HL-60/S4 treated with retinoic acid at 250 ng/mL for 4 days and 3 days (cell line): Measurements from ENCODE around the gene SNAP29.
"Not testable (repeated sequence)": the region's sequence is repeated elsewhere in the genome, so short reads cannot be mapped to it uniquely, and the experiment has no call there.

ENCODE experiments used
- in situ Hi-C: fragments of 300-500 bp; cut with MboI; formaldehyde crosslinking; loops from 2 replicates; pipeline ENCODE4 v1.7.0; 2022; ENCODE audit warnings: low sequenced_read_pairs

Gene SNAP29

DNA sequence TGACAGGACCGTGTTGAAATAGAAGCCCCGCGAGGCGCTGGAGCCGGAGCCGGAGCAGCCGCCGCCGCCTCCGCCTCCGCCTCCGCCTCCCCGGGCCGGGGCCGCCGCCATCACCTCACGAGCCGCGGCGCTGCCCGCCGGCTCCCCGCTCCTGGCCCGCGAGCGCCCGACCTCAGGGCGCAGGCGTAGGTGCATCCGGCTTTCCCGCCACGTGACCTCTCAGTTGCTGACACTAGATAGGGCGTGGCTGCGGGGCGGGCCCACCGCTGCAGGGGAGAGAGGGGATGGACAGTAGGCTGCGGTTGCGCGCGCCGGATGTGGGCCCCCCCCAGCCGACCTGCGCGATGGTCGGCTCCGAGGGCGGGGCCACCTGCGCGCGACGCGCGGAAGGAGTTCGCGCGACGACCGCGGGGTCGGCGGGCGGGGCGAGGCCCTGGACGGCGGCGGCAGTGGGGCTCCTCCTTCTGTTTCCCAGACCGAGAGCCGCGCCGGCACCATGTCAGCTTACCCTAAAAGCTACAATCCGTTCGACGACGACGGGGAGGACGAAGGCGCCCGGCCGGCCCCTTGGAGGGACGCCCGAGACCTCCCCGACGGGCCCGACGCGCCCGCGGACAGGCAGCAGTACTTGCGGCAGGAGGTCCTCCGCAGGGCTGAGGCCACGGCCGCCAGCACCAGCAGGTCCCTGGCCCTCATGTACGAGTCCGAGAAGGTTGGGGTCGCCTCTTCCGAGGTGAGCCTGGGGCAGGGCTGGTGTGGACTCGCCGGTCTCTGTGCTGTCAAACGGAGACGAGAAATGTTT, at the start of gene SNAP29, which contains the start of gene PI4KA:
Gene SNAP29, plus strand, starts transcription at position 393 of the 802 bp plus-strand sequence. Its CDS starts 104 bp downstream, at position 497.
Gene PI4KA, minus strand, starts transcription at position 197 of the 802 bp plus-strand sequence. Its CDS starts 86 bp downstream, at position 111.
- in situ Hi-C loops = no loop called here

DNA sequence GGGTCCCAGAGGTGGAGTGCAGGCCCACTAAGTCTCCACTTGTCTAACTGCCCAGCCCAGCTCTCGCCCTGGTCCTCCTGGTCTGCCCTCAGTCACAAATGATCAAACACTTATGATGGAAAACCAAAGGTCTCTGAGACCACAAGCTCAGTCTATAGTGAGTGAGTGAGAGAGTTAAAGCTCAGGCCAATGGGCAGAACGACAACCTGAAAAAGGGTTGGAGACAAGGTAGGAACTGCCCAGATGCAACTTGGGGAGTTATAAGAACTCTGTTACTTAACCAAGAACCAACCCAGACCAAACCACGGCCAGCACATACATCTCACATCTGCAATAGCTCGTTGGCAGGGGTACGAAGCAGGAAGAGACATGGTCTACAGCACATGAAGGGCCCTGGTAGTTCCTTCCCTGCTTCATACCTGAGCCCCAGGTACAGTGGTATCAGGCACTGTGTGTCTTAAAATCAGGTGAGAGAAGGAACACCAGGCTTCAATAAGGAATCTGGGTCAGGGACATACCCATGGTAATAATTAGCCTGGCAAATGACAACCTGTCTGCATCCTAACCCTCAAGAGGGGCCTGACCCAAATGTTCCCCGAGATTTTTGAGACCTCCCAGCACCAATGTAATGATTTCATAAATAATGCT, 49.1 kb upstream of the SNAP29 start:
- in situ Hi-C loops = no loop called here

DNA sequence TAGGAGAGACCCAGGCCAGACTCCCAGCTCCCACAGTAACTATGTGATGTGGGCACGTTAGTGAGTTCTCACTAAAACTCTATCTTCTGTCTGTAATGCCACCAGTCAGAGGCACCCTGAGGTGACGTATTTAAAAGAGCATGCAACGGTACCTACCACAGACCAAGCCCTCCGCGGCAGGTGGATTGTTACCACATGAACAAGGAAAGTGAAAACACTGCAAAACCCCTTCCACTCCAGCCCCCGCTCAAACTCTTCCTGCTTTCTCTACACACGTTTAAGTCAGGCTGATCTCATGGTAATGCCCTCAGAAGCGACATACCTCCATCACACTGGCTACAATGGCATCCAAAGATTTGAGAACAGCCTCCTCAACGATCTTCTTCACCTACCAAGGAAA, 48.2 kb upstream of the SNAP29 start:
- in situ Hi-C loops = no loop called here

GRCh38 chr22:20811171-20811570, 47.6 kb upstream of the SNAP29 start:
- in situ Hi-C loops = no loop called here

DNA sequence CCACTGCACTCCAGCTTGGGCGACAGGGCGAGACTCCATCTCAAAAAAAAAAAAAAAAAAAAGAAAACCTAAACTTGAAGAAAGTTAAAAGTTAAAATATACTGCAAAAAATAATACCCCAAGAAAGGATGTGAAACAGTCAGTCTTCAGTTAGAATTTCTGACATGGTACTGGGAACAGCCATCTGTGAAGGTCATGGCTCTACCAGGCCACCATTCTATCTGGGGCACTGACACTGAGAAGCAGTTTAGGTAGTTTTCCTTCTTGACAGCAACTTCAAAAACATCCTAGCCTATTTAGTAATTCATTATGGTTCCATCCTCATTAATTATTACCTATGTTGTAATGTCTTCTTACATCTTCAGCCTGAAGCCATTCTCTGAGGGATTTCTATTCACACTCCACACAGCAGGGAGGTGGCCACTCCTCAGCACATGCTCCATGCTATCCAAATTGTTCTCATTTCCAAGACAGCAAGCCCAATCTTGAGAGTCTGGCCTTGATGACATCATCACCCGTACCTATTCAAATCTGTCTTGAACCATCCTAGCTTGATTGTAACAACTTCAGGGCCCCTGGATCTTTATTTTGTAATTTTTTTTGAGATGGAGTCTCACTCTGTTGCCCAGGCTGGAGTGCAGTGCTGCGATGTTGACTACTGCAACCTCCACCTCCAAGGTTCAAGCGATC, 46.7 kb upstream of the SNAP29 start:
- in situ Hi-C loops = no loop called here

DNA sequence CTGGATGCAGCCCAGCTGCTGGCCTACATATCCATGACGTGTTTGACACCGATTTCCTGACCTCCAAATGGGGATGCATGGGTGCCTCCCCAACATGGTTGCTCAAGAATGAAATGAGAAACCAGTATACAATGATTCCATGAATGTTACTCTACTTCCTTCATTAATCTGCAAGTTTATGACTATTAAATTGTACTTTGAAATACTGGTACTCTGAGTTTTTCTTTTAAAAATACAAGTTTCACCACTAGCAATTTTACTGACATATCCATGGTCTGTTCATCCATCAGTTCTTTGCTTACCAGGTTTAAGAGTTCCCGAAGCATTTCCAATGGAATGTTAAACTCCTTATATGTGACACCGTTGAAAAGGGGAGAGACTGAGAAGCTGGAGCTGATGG, 45.8 kb upstream of the SNAP29 start:
- in situ Hi-C loops = no loop called here

- in situ Hi-C loops = no loop called here
These were observed 44.5 kb upstream of the SNAP29 start for GRCh38 chr22:20814221-20814808.

DNA sequence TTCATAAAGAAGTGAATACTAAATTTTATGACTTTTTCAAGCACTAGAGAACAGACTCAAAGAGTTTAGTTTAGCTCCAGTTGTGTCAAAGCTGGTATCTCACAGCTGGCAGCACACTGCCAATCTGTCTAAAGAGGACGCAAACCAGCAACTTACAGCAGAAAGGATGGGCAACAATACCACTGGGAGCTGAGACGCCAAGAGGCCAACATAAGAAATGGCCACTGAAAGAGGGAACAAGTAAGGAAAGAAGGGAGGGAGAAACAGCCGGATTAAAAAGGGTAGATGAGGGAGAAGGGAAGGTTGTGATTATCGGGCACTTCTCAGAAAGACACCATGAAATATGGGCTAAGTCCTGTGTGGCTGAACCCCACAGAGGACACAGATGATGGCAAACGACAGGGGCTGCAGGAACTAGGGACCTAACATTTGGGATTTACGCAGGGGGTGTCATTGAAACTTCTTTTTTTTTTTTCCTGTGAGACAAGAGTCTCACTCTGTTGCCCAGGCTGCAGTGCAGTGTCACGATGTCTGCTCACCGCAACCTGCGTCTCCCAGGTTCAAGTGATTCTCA, 43.2 kb upstream of the SNAP29 start:
- in situ Hi-C loops = no loop called here

- in situ Hi-C loops = no loop called here
These were observed 42.2 kb upstream of the SNAP29 start for GRCh38 chr22:20816559-20816958.

DNA sequence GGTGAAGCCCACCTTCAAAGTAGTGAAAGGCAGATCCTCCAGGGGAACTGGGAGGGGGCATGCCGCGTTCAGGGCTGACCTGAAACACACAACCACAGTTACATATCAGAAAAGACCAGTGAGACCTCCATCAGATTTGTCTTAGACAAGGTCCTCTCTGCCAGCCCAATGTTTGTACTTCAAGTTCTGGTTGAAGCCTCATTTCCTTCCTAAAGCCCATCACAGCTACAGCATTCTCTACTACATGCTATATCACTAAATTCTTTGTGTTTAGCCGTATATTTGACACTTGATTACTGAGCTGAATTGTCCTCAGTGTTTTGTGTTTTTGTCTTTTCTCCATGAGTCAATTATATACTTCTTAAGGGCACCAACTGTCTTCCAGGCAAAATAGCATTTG, 40.3 kb upstream of the SNAP29 start:
- in situ Hi-C loops = no loop called here

GRCh38 chr22:20819471-20819870, 39.3 kb upstream of the SNAP29 start:
- in situ Hi-C loops = no loop called here

DNA sequence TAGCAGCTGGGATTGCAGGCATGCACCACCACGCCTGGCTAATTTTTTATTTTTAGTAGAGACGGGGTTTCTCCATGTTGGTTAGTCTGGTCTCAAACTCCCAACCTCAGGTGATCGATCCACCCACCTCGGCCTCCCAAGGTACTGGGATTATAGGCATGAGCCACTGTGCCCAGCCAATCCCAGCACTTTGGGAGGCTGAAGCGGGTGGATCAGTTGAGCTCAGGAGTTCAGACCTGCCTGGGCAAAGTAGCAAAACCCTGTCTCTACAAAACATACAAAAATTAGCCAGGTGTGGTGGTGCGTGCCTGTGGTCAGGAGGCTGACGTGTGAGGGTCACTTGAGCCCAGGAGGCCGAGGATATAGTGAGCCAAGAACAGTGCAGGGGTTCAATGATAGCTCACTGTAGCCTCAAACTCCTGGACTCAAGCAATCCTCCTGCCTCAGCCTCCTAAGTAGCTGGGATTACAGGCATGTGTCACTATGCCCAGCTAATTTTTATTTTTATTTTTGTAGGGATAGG, 37.0 kb upstream of the SNAP29 start:
- in situ Hi-C loops = not testable (repeated sequence)

- in situ Hi-C loops = no loop called here
These were observed 36.6 kb upstream of the SNAP29 start for GRCh38 chr22:20822240-20822639.

DNA sequence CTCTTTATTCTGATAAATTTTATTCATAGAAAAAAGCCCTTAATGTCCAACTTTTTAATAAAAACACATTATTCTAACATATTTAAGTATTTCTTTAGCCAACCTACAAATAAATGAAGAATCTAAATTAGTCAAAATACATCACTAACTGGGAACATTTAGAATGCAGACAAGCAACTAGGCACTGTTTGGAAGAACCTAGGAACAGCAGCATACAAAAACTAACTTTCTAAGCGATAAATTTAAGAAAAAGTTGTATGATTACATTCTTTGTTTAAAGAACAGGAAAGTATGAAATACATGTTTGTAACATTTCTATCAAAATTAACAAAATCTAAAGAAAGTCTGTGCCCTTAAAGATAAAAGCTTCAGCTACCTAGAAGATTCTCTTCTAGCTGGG, 35.5 kb upstream of the SNAP29 start:
- in situ Hi-C loops = no loop called here

DNA sequence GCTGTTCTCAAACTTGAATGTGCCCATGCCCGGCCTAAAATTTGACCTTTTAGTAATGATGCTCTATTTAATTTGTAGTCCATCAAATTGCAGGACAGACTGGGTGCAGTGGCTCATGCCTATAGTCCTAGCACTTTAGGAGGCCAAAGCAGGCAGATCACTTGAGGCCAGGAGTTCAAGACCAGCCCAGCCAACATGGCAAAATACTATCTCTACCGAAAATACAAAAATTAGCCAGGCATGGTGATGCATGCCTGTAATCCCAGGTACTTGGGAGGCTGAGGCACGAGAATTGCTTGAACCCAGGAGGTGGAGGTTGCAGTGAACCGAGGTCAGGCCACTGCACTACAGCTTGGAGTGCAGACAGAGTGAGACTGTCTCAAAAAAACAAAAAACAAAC, 33.6 kb upstream of the SNAP29 start:
- in situ Hi-C loops = not testable (repeated sequence)

DNA sequence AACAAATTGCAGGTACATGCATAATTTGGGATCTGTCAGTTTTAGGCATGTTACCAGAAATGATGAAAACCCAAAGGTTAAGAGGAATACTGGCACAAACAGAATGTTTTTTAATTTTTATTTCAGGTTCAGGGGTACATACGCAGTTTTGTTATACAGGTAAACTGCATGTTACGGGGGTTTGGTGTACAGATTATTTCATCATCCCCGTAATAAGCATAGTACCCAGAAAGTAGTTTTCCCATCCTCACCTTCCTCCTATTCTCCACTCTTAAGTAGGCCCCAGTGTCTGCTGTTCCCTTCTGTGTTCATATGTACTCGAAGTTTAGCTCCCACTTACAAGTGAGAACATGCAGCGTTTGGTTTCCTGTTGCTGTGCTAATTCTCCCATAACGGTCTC, 33.2 kb upstream of the SNAP29 start:
- in situ Hi-C loops = no loop called here

DNA sequence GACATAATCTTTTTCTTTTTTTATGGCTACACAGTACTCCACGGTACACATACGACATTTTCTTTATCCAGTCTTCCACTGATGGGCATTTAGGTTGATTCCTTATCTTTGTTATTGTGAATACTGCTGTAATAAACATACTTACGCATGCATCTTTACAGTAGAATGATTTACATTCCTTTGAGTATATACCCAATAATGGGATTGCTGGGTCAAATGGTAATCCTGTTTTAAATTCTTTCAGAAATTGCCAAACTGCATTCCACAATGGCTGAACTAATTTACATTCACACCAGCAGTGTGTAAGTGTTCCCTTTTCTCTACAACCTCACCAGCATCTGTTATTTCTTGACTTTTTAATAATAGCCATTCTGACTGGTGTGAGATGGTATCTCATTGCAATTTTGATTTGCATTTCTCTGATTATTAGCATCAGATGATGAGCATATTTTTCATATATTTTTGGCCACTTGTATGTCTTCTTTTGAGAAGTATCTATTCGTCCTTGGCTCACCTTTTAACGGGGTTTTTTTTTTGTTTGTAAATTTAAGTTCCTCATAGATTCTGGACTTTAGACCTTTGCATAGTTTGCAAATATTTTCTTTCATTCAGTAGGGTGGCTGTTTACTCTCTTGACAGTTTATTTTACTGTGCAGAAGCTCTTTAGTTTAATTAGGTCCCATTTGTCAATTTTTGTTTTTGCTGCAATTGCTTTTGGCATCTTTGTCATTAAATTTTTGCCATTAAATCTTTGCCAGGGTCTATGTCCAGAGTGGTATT, 32.2 kb upstream of the SNAP29 start:
- in situ Hi-C loops = not testable (repeated sequence)

GRCh38 chr22:20829491-20830134, 29.2 kb upstream of the SNAP29 start:
- in situ Hi-C loops = no loop called here

DNA sequence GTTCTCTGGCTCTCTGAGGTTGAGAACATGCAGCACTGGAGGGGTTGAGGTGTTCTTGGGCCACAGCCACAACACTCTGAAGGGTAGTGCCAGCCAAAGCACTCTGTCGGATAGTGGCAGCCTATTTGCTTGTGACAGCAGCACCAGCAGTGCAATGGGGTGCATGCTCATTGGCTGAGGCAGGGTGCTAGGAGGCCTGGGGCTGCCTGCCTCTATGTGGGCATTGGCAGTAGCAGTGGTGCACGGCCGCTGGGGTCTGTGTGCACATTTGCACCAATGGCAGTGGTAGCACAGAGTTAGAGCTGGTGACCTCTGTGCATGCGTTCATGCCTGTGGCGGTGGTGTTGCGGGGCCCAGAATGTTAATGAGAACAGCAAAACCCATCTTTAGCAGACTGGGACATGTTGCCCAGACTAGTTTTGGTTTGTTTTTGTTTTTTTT, 25.6 kb upstream of the SNAP29 start:
- in situ Hi-C loops = no loop called here
